B cell (primary cell): ENCODE data around the gene BRSK2. TPM values are rescaled to one million over a fixed set of nuclear protein-coding genes. Genes with fewer than 3 reads are reported as not detected.

ENCODE experiments used
- ATAC-seq: fragments of 200-7000 bp; cut with Tn5 transposase; one replicate; pipeline ENCODE4 v1.10.0; 2021; ENCODE audit warnings: low read depth, mild to moderate bottlenecking, moderate number of reproducible peaks, moderate library complexity
- CTCF ChIA-PET: fragments of 350-600 bp; sonication (Branson Sonifier 250); formaldehyde crosslinking; loops from one replicate; lab custom pipeline; 2021; ENCODE audit warnings: antibody characterized with exemption, inconsistent platforms; lab: Charles Lee
- POLR2A ChIA-PET: fragments of 350-600 bp; sonication (Branson Sonifier 250); formaldehyde crosslinking; loops from one replicate; lab custom pipeline; 2021; ENCODE audit warnings: antibody characterized with exemption; lab: Charles Lee
- DNase-seq: peaks from one replicate; pipeline ENCODE4 v3.0.0; 2013
- H2AFZ ChIP-seq: 2 replicates; pipeline ENCODE4 v1.6.1; 2012; ENCODE audit warnings: mild to moderate bottlenecking, low read depth, low read length; ENCODE audit not compliant: insufficient read depth, poor library complexity, severe bottlenecking
- H3K27ac ChIP-seq, 2 donors: 1 replicate in 1 of 2; 2 replicates in 1 of 2; pipeline ENCODE4 v1.5.1; 2012 to 2013; ENCODE audit warnings: low read length in 2 of 2, mild to moderate bottlenecking in 2 of 2, moderate library complexity in 1 of 2
- H3K27me3 ChIP-seq, 4 experiments: fragments of 200-600 bp in 1 of 4; sonication (generic) in 1 of 4; replicated peaks in 1 of 4; 1 replicate in 2 of 4; 2 replicates in 2 of 4; pipeline versions ENCODE4 v1.6.1 to v1.7.0; 2013 to 2016; ENCODE audit warnings: low read length in 3 of 4, mild to moderate bottlenecking in 2 of 4, mixed read lengths in 1 of 4, moderate library complexity in 1 of 4; ENCODE audit not compliant: insufficient read depth in 4 of 4, control insufficient read depth in 3 of 4; ENCODE audit errors: control extremely low read depth in 1 of 4
- H3K36me3 ChIP-seq, 2 experiments: replicated peaks in 1 of 2; 1 replicate in 1 of 2; 2 replicates in 1 of 2; pipeline versions ENCODE4 v1.6.1 to v1.7.1; 2013; ENCODE audit warnings: low read length in 1 of 2; ENCODE audit not compliant: insufficient read depth in 2 of 2, control insufficient read depth in 1 of 2; ENCODE audit errors: control extremely low read depth in 1 of 2, extremely low read depth in 1 of 2
- H3K4me1 ChIP-seq, 2 donors: fragments of 200-600 bp in 1 of 2; sonication (generic) in 1 of 2; 1 replicate in 1 of 2; 2 replicates in 1 of 2; pipeline versions ENCODE4 v1.5.1 to v1.6.1; 2013 to 2017; ENCODE audit warnings: low read length in 2 of 2; ENCODE audit not compliant: control insufficient read depth in 2 of 2, insufficient read depth in 2 of 2
- H3K4me2 ChIP-seq: replicated peaks from 2 replicates; pipeline ENCODE3; 2012; ENCODE audit warnings: mild to moderate bottlenecking, low read depth, low read length; ENCODE audit not compliant: poor library complexity, severe bottlenecking
- H3K4me3 ChIP-seq, 5 experiments: fragments of 200-600 bp in 1 of 5; sonication (generic) in 1 of 5; 1 replicate in 3 of 5; 2 replicates in 2 of 5; pipeline versions ENCODE4 v1.5.1 to v1.7.0; 2011 to 2016; ENCODE audit warnings: low read length in 4 of 5, mild to moderate bottlenecking in 4 of 5, low read depth in 2 of 5, control low read depth in 1 of 5, moderate library complexity in 1 of 5; ENCODE audit not compliant: insufficient read depth in 1 of 5; ENCODE audit errors: control extremely low read depth in 1 of 5, extremely low read depth in 1 of 5
- H3K79me2 ChIP-seq: fragments of 200-600 bp; sonication (generic); one replicate; pipeline ENCODE4 v1.6.0; 2016; ENCODE audit warnings: low read length; ENCODE audit not compliant: control insufficient read depth, insufficient read depth
- H3K9ac ChIP-seq: fragments of 200-600 bp; sonication (generic); 2 replicates; pipeline ENCODE4 v1.6.1; 2017; ENCODE audit warnings: mild to moderate bottlenecking, low read length, moderate library complexity
- H3K9me3 ChIP-seq, 3 donors: one replicate each; pipeline versions ENCODE4 v1.6.1 to v1.7.1; 2013; ENCODE audit warnings: low read length in 2 of 3; ENCODE audit not compliant: control insufficient read depth in 2 of 3, insufficient read depth in 1 of 3; ENCODE audit errors: control extremely low read depth in 1 of 3
- H4K20me1 ChIP-seq: 2 replicates; pipeline ENCODE4 v1.6.0; 2012; ENCODE audit warnings: mild to moderate bottlenecking, low read length; ENCODE audit not compliant: insufficient read depth, control insufficient read depth, poor library complexity, severe bottlenecking
- H3K27ac Mint-ChIP-seq: one replicate; pipeline ENCODE4 v1.8.0; 2021; ENCODE audit warnings: mixed read lengths
- H3K27me3 Mint-ChIP-seq: one replicate; pipeline ENCODE4 v1.8.0; 2021; ENCODE audit warnings: mixed read lengths
- H3K4me1 Mint-ChIP-seq: one replicate; pipeline ENCODE4 v1.8.0; 2021; ENCODE audit warnings: mixed read lengths
- H3K4me3 Mint-ChIP-seq: one replicate; pipeline ENCODE4 v1.8.0; 2021; ENCODE audit warnings: mixed read lengths
- H3K9me3 Mint-ChIP-seq: one replicate; pipeline ENCODE4 v1.8.0; 2022; ENCODE audit warnings: mixed read lengths; ENCODE audit not compliant: insufficient read depth
- EZH2 ChIP-seq: IDR thresholded peaks from 2 replicates; pipeline ENCODE4 v1.6.1; 2012; ENCODE audit warnings: borderline replicate concordance, low read depth, mild to moderate bottlenecking, moderate library complexity, low read length; ENCODE audit not compliant: insufficient read depth, poor library complexity, severe bottlenecking
- WGBS: methylation state at CpG from one replicate; pipeline ENCODE4 v1.1.5; 2013; ENCODE audit warnings: missing lambda C conversion rate; ENCODE audit not compliant: insufficient coverage; 5-methylcytosine and 5-hydroxymethylcytosine counted together
- intact Hi-C: fragments of 100-400 bp; cut with micrococcal nuclease; formaldehyde crosslinking; loops from one replicate; pipeline ENCODE4 v1.10.0; 2022
- polyA plus RNA-seq: library from polyadenylated mRNA; depleted of rRNA; stranded (reverse); fragments of >200 nt; gene quantifications from 2 replicates; pipeline ENCODE4 v1.2.3, GENCODE V29; 2012
- total RNA-seq, 2 donors: library from RNA; stranded (reverse); fragments of 120-200 nt in 1 of 2; gene quantifications; 1 replicate in 1 of 2; 2 replicates in 1 of 2; pipeline versions ENCODE4 v1.2.3 to v1.2.4, GENCODE V29; 2013 to 2022
- TF ChIP-seq, protein P1 (sequence below): fragments of 200-600 bp; IDR thresholded peaks from one replicate; pipeline ENCODE4 v1.8.0; 2022; ENCODE audit warnings: antibody characterized with exemption, mild to moderate bottlenecking

The BRSK2 gene
- total and polyA plus RNA-seq, 2 donors (not counting 1 experiment from before 2014, with no cell fraction given): 0.51 to 0.79 TPM

DNA sequence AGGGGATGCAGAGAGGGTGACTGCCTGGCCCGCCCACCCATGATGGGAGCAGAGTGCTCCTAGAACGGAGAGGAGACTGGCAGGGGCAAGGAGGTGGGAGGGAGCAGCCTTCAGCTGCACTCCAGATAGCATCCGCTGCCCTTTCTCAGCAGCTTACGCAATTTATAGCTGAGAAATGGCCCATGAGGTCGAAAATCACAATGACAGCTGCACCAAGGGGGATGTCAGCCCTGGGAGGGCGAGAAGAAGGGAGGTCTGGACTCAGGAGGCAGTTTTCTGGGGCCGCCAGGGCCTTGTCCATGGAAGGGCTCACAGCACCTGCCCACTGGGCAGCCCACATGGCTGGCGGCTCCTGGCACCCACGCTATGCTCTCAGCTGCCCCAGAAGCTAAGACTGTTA, 114.4 kb downstream of the BRSK2 start:
- Histone ChIP-seq H3K9ac (no peak overlapping the region), H3K4me2 (no peak overlapping the region), H3K79me2 (peaks cover 98% of the 10 kb centered on the region), H3K9me3 (peaks cover 0 to 12% (median 0%) of the 10 kb centered on the region in 3 donors), H4K20me1 (peaks cover 99% of the 10 kb centered on the region), H3K27ac (no peak overlapping the region), H3K4me3 (no peak overlapping the region), H3K4me1 (peaks cover 0 to 24% of the 10 kb centered on the region in 2 donors), H2AFZ (no peak overlapping the region), H3K27me3 (no peaks in the 10 kb centered on the region), H3K36me3 (peaks cover 0 to 4% of the 10 kb centered on the region in 2 experiments)
- intact Hi-C loops: no loop called here
- DNase-seq (no peak), ATAC-seq (no peak)
- 94% methylated on average over 9 of the region's 9 CpGs for WGBS
- CTCF ChIA-PET: no interaction called here
- H3K9me3 Mint-ChIP-seq: no peaks in the 10 kb centered on the region
- POLR2A ChIA-PET: no interaction called here
- H3K4me1 Mint-ChIP-seq: peaks cover 25% of the 10 kb centered on the region
- H3K27ac Mint-ChIP-seq: no peak overlapping the region
- TF ChIP-seq EZH2: no peak
- TF ChIP-seq, protein P1, sequence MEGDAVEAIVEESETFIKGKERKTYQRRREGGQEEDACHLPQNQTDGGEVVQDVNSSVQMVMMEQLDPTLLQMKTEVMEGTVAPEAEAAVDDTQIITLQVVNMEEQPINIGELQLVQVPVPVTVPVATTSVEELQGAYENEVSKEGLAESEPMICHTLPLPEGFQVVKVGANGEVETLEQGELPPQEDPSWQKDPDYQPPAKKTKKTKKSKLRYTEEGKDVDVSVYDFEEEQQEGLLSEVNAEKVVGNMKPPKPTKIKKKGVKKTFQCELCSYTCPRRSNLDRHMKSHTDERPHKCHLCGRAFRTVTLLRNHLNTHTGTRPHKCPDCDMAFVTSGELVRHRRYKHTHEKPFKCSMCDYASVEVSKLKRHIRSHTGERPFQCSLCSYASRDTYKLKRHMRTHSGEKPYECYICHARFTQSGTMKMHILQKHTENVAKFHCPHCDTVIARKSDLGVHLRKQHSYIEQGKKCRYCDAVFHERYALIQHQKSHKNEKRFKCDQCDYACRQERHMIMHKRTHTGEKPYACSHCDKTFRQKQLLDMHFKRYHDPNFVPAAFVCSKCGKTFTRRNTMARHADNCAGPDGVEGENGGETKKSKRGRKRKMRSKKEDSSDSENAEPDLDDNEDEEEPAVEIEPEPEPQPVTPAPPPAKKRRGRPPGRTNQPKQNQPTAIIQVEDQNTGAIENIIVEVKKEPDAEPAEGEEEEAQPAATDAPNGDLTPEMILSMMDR: no peak
- no peak overlapping the region for H3K4me3 Mint-ChIP-seq
- H3K27me3 Mint-ChIP-seq: no peaks in the 10 kb centered on the region

DNA sequence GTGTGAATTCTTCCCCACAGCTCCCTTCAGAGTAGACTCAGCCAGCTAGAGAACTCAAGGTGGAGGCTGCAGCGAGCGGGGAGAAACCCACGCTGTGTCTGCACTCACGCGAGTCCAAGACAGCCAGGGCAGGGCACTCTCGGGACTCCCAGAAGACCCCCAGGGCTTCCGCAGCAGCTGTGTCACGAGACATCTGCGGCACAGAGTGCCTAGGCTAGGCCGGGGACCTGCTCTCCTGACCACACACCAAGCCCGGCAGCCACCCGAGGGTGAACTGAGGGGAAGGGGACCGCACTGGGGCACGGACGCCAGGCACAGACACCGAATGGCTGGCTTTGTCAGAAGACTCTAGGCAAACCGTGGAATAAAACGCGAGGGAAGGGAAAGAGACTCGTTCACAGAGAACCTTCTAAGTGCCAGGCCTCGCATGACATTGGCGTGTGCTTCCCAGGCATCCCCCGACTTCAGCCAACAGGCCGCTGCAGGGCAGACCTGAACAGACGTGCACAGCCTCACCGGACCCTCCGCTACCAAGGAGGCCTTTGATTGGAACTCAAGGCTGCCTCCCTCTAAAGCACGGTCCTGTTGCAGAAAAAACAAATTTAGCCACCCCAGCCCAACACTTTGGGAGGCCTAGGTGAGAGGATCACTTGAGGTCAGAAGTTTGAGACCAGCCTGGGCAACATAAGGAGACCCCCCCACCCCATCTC, 115.0 kb downstream of the BRSK2 start:
- Mint-ChIP-seq H3K27ac (no peak overlapping the region), H3K9me3 (no peaks in the 10 kb centered on the region), H3K4me1 (peaks cover 31% of the 10 kb centered on the region), H3K27me3 (no peaks in the 10 kb centered on the region), H3K4me3 (no peak overlapping the region)
- H3K27me3 ChIP-seq: no peaks in the 10 kb centered on the region
- peaks cover 0 to 24% of the 10 kb centered on the region in 2 donors for H3K4me1 ChIP-seq
- WGBS: 90% methylated on average over 27 of the region's 28 CpGs
- peaks cover 99% of the 10 kb centered on the region for H4K20me1 ChIP-seq
- H3K79me2 ChIP-seq: peaks cover 98% of the 10 kb centered on the region
- TF ChIP-seq EZH2: no peak
- TF ChIP-seq, protein P1: no peak
- intact Hi-C loops: no loop called here
- ChIA-PET CTCF (no interaction called here), POLR2A (no interaction called here)
- no peak overlapping the region for H3K4me2 ChIP-seq
- H3K9me3 ChIP-seq: peaks cover 0 to 6% (median 0%) of the 10 kb centered on the region in 3 donors
- H3K9ac ChIP-seq: no peak overlapping the region
- H3K4me3 ChIP-seq: no peak overlapping the region
- ATAC-seq (no peak), DNase-seq (no peak)
- no peak overlapping the region for H2AFZ ChIP-seq
- peaks cover 0 to 4% of the 10 kb centered on the region in 2 experiments for H3K36me3 ChIP-seq
- H3K27ac ChIP-seq: no peak overlapping the region
